Kidney epithelial cell (primary cell): ENCODE data around the gene DLG2. TPM values are rescaled to one million over a fixed set of nuclear protein-coding genes. Genes with fewer than 3 reads are reported as not detected.
A peak's percentile ranks its signal among the peaks of the same experiment; 100 is the strongest.

Source experiments
- DNase-seq: peaks from one replicate; pipeline ENCODE4 v3.0.0-alpha.2; 2010; ENCODE audit warnings: low read depth
- H3K27me3 ChIP-seq: 2 replicates; pipeline ENCODE4 v1.6.0; 2011; ENCODE audit warnings: low read length; ENCODE audit not compliant: control insufficient read depth, insufficient read depth
- H3K36me3 ChIP-seq: 2 replicates; pipeline ENCODE4 v1.5.1; 2011; ENCODE audit warnings: low read length; ENCODE audit not compliant: control insufficient read depth, insufficient read depth
- H3K4me3 ChIP-seq: 2 replicates; pipeline ENCODE4 v1.5.1; 2011; ENCODE audit warnings: low read depth, mild to moderate bottlenecking, control low read depth, low read length
- CTCF ChIP-seq: IDR thresholded peaks from 2 replicates; pipeline ENCODE4 v1.5.1; 2011; ENCODE audit warnings: mild to moderate bottlenecking, moderate library complexity, low read length, control low read depth, inconsistent platforms; ENCODE audit not compliant: insufficient read depth, poor library complexity, severe bottlenecking
- total RNA-seq: library from RNA; depleted of rRNA; stranded (reverse); fragments of >200 nt; gene quantifications from 2 replicates; pipeline ENCODE4 v1.2.3, GENCODE V29; 2015

The DLG2 gene
- total RNA-seq, 1 donor from 2014 or later, result 0.75 TPM

GRCh38 chr11:83502041-83502440 is 2125.1 kb downstream of the DLG2 start:
- H3K36me3 ChIP-seq, result no peaks in the 10 kb centered on the region
- no peaks in the 10 kb centered on the region for H3K27me3 ChIP-seq
- no peak overlapping the region for H3K4me3 ChIP-seq
- TF ChIP-seq CTCF, result no peak
- DNase-seq, result no peak

- TF ChIP-seq CTCF, result no peak
- no peak for DNase-seq
- Histone ChIP-seq H3K27me3 (no peaks in the 10 kb centered on the region), H3K36me3 (no peaks in the 10 kb centered on the region), H3K4me3 (no peak overlapping the region)
Measured at GRCh38 chr11:83493917-83494316, 2133.2 kb downstream of the DLG2 start.

- no peak for DNase-seq
- TF ChIP-seq CTCF, result no peak
- no peak overlapping the region for H3K4me3 ChIP-seq
Measured at GRCh38 chr11:83493034-83493433, 2134.1 kb downstream of the DLG2 start.

GRCh38 chr11:83483808-83484207 is 2143.3 kb downstream of the DLG2 start:
- no peaks in the 10 kb centered on the region for H3K36me3 ChIP-seq
- DNase-seq, result no peak
- H3K4me3 ChIP-seq, result no peak overlapping the region
- no peak for TF ChIP-seq CTCF
- H3K27me3 ChIP-seq, result no peaks in the 10 kb centered on the region

More at GRCh38 chr11:83493034-83493433, 2134.1 kb downstream of the DLG2 start:
- Histone ChIP-seq H3K36me3 (no peaks in the 10 kb centered on the region), H3K27me3 (no peaks in the 10 kb centered on the region)

- Histone ChIP-seq H3K4me3 (no peak overlapping the region), H3K27me3 (no peaks in the 10 kb centered on the region), H3K36me3 (no peaks in the 10 kb centered on the region)
- peak; percentile 34 for DNase-seq
- TF ChIP-seq CTCF, result no peak
Measured at GRCh38 chr11:83480811-83481210, 2146.3 kb downstream of the DLG2 start.

- no peak for DNase-seq
- Histone ChIP-seq H3K36me3 (no peaks in the 10 kb centered on the region), H3K27me3 (no peaks in the 10 kb centered on the region), H3K4me3 (no peak overlapping the region)
- TF ChIP-seq CTCF, result no peak
Measured at GRCh38 chr11:83480251-83480650, 2146.9 kb downstream of the DLG2 start.
